AG04450 (cell line): ENCODE data around the gene RCC1. TPM values are rescaled to one million over a fixed set of nuclear protein-coding genes. Genes with fewer than 3 reads are reported as not detected.

Experiments
- CTCF ChIA-PET: fragments of 300-600, 350-600 bp; formaldehyde crosslinking; extraction: SDS; loops from one replicate; lab custom pipeline; 2022; ENCODE audit warnings: antibody characterized with exemption, inconsistent platforms; lab: Charles Lee
- POLR2A ChIA-PET: fragments of 350-600 bp; formaldehyde crosslinking; extraction: SDS; loops from one replicate; lab custom pipeline; 2021; ENCODE audit warnings: antibody characterized with exemption, inconsistent platforms; lab: Yijun Ruan, JAX
- DNase-seq: peaks from one replicate; pipeline ENCODE4 v3.0.0-alpha.2; 2011; ENCODE audit warnings: low read depth, low spot score
- H3K27ac ChIP-seq: one replicate; pipeline ENCODE4 v1.5.1; 2012; ENCODE audit warnings: low read depth, low read length, control low read depth
- H3K27me3 ChIP-seq: one replicate; pipeline ENCODE4 v1.6.0; 2012; ENCODE audit warnings: low read length; ENCODE audit not compliant: control insufficient read depth, insufficient read depth
- H3K4me3 ChIP-seq: 2 replicates; pipeline ENCODE4 v1.5.1; 2011; ENCODE audit warnings: mild to moderate bottlenecking, low read depth, low read length, control low read depth
- H3K9me3 ChIP-seq: 2 replicates; pipeline ENCODE4 v1.5.1; 2012; ENCODE audit warnings: low read length; ENCODE audit not compliant: control insufficient read depth, insufficient read depth
- CTCF ChIP-seq: IDR thresholded peaks from 2 replicates; pipeline ENCODE4 v1.5.1; 2011; ENCODE audit warnings: low read depth, low read length, control low read depth, inconsistent platforms
- polyA plus RNA-seq: library from polyadenylated mRNA; depleted of rRNA; stranded (reverse); fragments of >200 nt; gene quantifications from 2 replicates; pipeline ENCODE4 v1.2.3, GENCODE V29; 2011

RCC1 gene
- polyA plus RNA-seq, 1 experiment, result 22.4 TPM

GRCh38 chr1:28577738-28578536, 72.1 kb downstream of the RCC1 start:
- no peak for DNase-seq
- no peak for TF ChIP-seq CTCF
- H3K27ac ChIP-seq, result no peak overlapping the region
- ChIA-PET CTCF (interaction anchor here (1.2 kb wide), 1 partner anchor 218 kb away, joined by 3 read pairs; no protein-coding TSS in a partner anchor), POLR2A (no interaction called here)
- H3K4me3 ChIP-seq, result no peak overlapping the region
- no peaks in the 10 kb centered on the region for H3K27me3 ChIP-seq
- H3K9me3 ChIP-seq, result no peaks in the 10 kb centered on the region; the same call in 1 of the 2 replicates

- H3K27ac ChIP-seq, result no peak overlapping the region
- TF ChIP-seq CTCF, result no peak
- CTCF ChIA-PET, result interaction anchor here (1.2 to 1.7 kb wide), 3 partner anchors 24 to 330 kb away, joined by 3 to 9 read pairs (median 4); no protein-coding TSS in a partner anchor
Observed at GRCh38 chr1:28578696-28579218, 72.9 kb downstream of the RCC1 start.

GRCh38 chr1:28579401-28579800, 73.6 kb downstream of the RCC1 start:
- DNase-seq, result no peak
- POLR2A ChIA-PET, result interaction anchor here (0.7 to 3.9 kb wide), 8 partner anchors 13 to 304 kb away, joined by 3 to 95 read pairs (median 6); partner anchors contain the start of genes RAB42, RCC1 and TRNAU1AP
- no peak for TF ChIP-seq CTCF
- Histone ChIP-seq H3K9me3 (no peaks in the 10 kb centered on the region; the same call in 1 of the 2 replicates), H3K4me3 (peak overlapping the region; percentile 21), H3K27ac (no peak overlapping the region), H3K27me3 (no peaks in the 10 kb centered on the region)
- CTCF ChIA-PET, result interaction anchor here (1.2 to 1.7 kb wide), 2 partner anchors 24 to 331 kb away, joined by 4 to 9 read pairs; no protein-coding TSS in a partner anchor

More at GRCh38 chr1:28578696-28579218, 72.9 kb downstream of the RCC1 start:
- no peak overlapping the region for H3K4me3 ChIP-seq
- H3K27me3 ChIP-seq, result no peaks in the 10 kb centered on the region
- no peaks in the 10 kb centered on the region; the same call in 1 of the 2 replicates for H3K9me3 ChIP-seq
- DNase-seq, result no peak
- POLR2A ChIA-PET, result interaction anchor here (0.7 to 3.9 kb wide), 5 partner anchors 14 to 73 kb away, joined by 3 to 95 read pairs (median 4); partner anchors contain the start of genes RAB42 and RCC1

- CTCF ChIA-PET, result interaction anchor here (0.6 to 2.3 kb wide), 8 partner anchors 16 to 332 kb away, joined by 3 to 11 read pairs (median 3); partner anchors contain the start of gene YTHDF2
- POLR2A ChIA-PET, result interaction anchor here (0.6 to 3.9 kb wide), 36 partner anchors 10 to 601 kb away, joined by 3 to 95 read pairs (median 5); partner anchors contain the start of genes ATP5IF1, MED18, PHACTR4 and RAB42
Observed at GRCh38 chr1:28580722-28581530, 75.1 kb downstream of the RCC1 start.

More at GRCh38 chr1:28580722-28581530, 75.1 kb downstream of the RCC1 start:
- TF ChIP-seq CTCF, result 0 out of 2 replicates have a peak, but pooled peaks have one; percentile 7
- no peak for DNase-seq
- no peaks in the 10 kb centered on the region; the same call in 1 of the 2 replicates for H3K9me3 ChIP-seq
- H3K27me3 ChIP-seq, result no peaks in the 10 kb centered on the region
- peak overlapping the region; percentile 47 for H3K27ac ChIP-seq
- peak overlapping the region; percentile 73 for H3K4me3 ChIP-seq
